ENCODE data around the gene APOBEC4. TPM values are rescaled to one million over a fixed set of nuclear protein-coding genes. Genes with fewer than 3 reads are reported as not detected.

The APOBEC4 gene
- total RNA-seq, 1 experiment from 2014 or later = not detected

DNA sequence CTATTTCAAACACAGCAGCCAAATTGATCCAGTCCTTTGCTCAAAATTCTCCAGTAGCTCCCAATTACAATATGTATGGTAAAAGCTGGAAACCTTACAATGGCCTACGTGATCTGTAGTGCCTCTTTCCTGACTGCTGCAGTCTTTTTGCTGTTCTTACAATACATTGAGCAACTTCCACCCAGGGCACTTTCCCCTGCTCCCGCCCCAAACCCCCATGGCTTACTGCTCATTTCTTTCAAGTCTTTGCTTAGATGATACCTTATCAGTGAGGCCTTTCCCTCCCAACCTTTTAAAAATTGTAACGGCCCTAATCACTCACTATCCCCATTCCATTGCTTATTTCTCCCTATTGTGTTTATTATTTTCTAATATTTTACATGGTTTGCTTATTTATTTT is 43.9 kb upstream of the APOBEC4 start:
- Histone ChIP-seq H3K4me1 (peaks cover 69% of the 10 kb centered on the region), H3K9me3 (no peaks in the 10 kb centered on the region), H3K36me3 (ENCODE audit: control insufficient read depth, insufficient read depth, low read length) (no peaks in the 10 kb centered on the region), H3K27me3 (replicated peaks; ENCODE audit: control insufficient read depth, insufficient read depth, low read length) (no peaks in the 10 kb centered on the region), H3K4me3 (ENCODE audit: low read depth, low read length) (no peak overlapping the region)
- intact Hi-C loops (cut with micrococcal nuclease; ENCODE audit: unreplicated experiment) = loop anchor here (5.0 kb wide), 2 partner anchors 95 to 870 kb away; no protein-coding TSS in a partner anchor
- Mint-ChIP-seq H3K9me3 (ENCODE audit: unreplicated experiment) (peaks cover 13% of the 10 kb centered on the region), H3K27me3 (ENCODE audit: insufficient read depth, unreplicated experiment) (no peaks in the 10 kb centered on the region), H3K4me1 (ENCODE audit: low read depth, unreplicated experiment) (peaks cover 48% of the 10 kb centered on the region), H3K36me3 (ENCODE audit: insufficient read depth, unreplicated experiment) (peaks cover 16% of the 10 kb centered on the region), H3K4me3 (ENCODE audit: unreplicated experiment) (peak overlapping the region; percentile 5), H3K27ac (ENCODE audit: unreplicated experiment) (peak overlapping the region; percentile 78)
- BruUV-seq (replicated peaks) = no TSS peak
- TF ChIP-seq, protein P1, sequence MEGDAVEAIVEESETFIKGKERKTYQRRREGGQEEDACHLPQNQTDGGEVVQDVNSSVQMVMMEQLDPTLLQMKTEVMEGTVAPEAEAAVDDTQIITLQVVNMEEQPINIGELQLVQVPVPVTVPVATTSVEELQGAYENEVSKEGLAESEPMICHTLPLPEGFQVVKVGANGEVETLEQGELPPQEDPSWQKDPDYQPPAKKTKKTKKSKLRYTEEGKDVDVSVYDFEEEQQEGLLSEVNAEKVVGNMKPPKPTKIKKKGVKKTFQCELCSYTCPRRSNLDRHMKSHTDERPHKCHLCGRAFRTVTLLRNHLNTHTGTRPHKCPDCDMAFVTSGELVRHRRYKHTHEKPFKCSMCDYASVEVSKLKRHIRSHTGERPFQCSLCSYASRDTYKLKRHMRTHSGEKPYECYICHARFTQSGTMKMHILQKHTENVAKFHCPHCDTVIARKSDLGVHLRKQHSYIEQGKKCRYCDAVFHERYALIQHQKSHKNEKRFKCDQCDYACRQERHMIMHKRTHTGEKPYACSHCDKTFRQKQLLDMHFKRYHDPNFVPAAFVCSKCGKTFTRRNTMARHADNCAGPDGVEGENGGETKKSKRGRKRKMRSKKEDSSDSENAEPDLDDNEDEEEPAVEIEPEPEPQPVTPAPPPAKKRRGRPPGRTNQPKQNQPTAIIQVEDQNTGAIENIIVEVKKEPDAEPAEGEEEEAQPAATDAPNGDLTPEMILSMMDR (IDR thresholded peaks at IDR 0.05; ENCODE audit: insufficient read depth in 1 of 2, low read depth in 1 of 2, low read length in 1 of 2, severe bottlenecking in 1 of 2, unreplicated experiment in 1 of 2) = no peak
- POLR2A ChIA-PET = no interaction called here
- DNase-seq = peak; percentile 56
- CTCF ChIA-PET = no interaction called here

DNA sequence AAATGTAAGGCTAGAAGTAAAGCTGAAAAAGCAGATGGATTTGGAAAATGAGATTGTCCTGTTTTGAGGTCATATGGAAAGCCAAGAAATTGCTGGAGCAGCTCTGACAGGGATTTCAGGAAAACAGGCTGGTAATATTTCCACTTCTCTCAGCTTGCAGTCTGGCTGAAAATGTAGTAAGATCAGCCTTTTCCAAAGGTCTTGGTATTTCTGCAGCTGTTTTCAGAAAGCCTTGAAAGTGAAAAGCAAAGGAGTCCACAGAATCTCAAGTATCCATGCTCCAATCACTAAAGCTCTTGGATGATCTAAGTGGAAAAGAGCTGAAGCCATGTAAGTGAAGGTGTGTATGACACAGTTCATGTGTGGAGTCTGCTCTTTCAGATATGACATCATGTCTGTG is 41.6 kb upstream of the APOBEC4 start:
- DNase-seq = no peak
- no TSS peak for BruUV-seq (replicated peaks)
- intact Hi-C loops (cut with micrococcal nuclease; ENCODE audit: unreplicated experiment) = loop anchor here (5.0 kb wide), 2 partner anchors 98 to 873 kb away; no protein-coding TSS in a partner anchor
- Mint-ChIP-seq H3K4me1 (ENCODE audit: low read depth, unreplicated experiment) (peaks cover 50% of the 10 kb centered on the region), H3K27me3 (ENCODE audit: insufficient read depth, unreplicated experiment) (no peaks in the 10 kb centered on the region), H3K9me3 (ENCODE audit: unreplicated experiment) (peaks cover 13% of the 10 kb centered on the region), H3K4me3 (ENCODE audit: unreplicated experiment) (no peak overlapping the region), H3K27ac (ENCODE audit: unreplicated experiment) (no peak overlapping the region), H3K36me3 (ENCODE audit: insufficient read depth, unreplicated experiment) (peaks cover 11% of the 10 kb centered on the region)
- Histone ChIP-seq H3K27me3 (replicated peaks; ENCODE audit: control insufficient read depth, insufficient read depth, low read length) (no peaks in the 10 kb centered on the region), H3K9me3 (no peaks in the 10 kb centered on the region), H3K4me3 (ENCODE audit: low read depth, low read length) (no peak overlapping the region), H3K36me3 (ENCODE audit: control insufficient read depth, insufficient read depth, low read length) (no peaks in the 10 kb centered on the region), H3K4me1 (peaks cover 54% of the 10 kb centered on the region)
- ChIA-PET POLR2A (no interaction called here), CTCF (interaction anchor here (0.7 to 2.6 kb wide), 3 partner anchors 10 to 39 kb away, joined by 3 to 20 read pairs (median 3); no protein-coding TSS in a partner anchor)
- TF ChIP-seq, protein P1 (IDR thresholded peaks at IDR 0.05; ENCODE audit: insufficient read depth in 1 of 2, low read depth in 1 of 2, low read length in 1 of 2, severe bottlenecking in 1 of 2, unreplicated experiment in 1 of 2) = no peak

DNA sequence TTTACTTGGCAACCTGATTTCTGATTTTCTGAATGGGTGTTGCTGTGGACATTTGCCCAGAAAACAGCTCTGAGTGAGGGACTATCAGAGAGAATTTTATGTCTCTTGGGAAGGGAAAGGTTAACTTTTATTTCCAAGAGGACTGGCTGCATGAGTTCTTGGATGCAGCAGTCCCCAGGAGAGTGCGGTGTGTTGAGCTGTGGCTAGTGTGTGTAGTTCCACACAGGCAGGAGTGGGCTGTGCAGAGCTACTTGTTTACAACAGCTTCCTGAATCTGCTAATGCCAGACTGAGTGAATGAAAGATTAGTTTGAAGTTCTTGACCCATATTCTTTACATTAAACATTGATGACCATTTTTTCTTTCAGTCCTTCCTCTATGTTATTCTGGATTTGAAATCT is 41.0 kb upstream of the APOBEC4 start:
- Mint-ChIP-seq H3K4me1 (ENCODE audit: low read depth, unreplicated experiment) (peaks cover 46% of the 10 kb centered on the region), H3K36me3 (ENCODE audit: insufficient read depth, unreplicated experiment) (peaks cover 6% of the 10 kb centered on the region), H3K27me3 (ENCODE audit: insufficient read depth, unreplicated experiment) (no peaks in the 10 kb centered on the region), H3K9me3 (ENCODE audit: unreplicated experiment) (peaks cover 13% of the 10 kb centered on the region), H3K4me3 (ENCODE audit: unreplicated experiment) (no peak overlapping the region), H3K27ac (ENCODE audit: unreplicated experiment) (peak overlapping the region; percentile 10)
- ChIA-PET POLR2A (no interaction called here), CTCF (interaction anchor here (0.9 to 2.6 kb wide), 2 partner anchors 9 to 39 kb away, joined by 3 to 20 read pairs; no protein-coding TSS in a partner anchor)
- H3K4me3 ChIP-seq (ENCODE audit: low read depth, low read length) = no peak overlapping the region
- no peak for DNase-seq
- BruUV-seq (replicated peaks) = no TSS peak
- H3K9me3 ChIP-seq = no peaks in the 10 kb centered on the region
- no peaks in the 10 kb centered on the region for H3K36me3 ChIP-seq (ENCODE audit: control insufficient read depth, insufficient read depth, low read length)
- H3K27me3 ChIP-seq (replicated peaks; ENCODE audit: control insufficient read depth, insufficient read depth, low read length) = no peaks in the 10 kb centered on the region
- intact Hi-C loops (cut with micrococcal nuclease; ENCODE audit: unreplicated experiment) = no loop called here
- TF ChIP-seq, protein P1 (IDR thresholded peaks at IDR 0.05; ENCODE audit: insufficient read depth in 1 of 2, low read depth in 1 of 2, low read length in 1 of 2, severe bottlenecking in 1 of 2, unreplicated experiment in 1 of 2) = no peak
- H3K4me1 ChIP-seq = peaks cover 51% of the 10 kb centered on the region
